ENCODE data around the gene ALAS1.

ALAS1 gene

GRCh38 chr3:52202384-52203077, 4.6 kb downstream of the ALAS1 start:
- TF ChIP-seq POLR2AphosphoS5 (IDR thresholded peaks at IDR 0.05; ENCODE audit: low read depth, low read length) (no peak), TAF1 (IDR thresholded peaks at IDR 0.05; ENCODE audit: borderline replicate concordance, insufficient read depth, low read length) (no peak), FOXP2 (optimal IDR thresholded peaks at IDR 0.05; ENCODE audit: borderline replicate concordance, extremely low read depth, extremely low read length, insufficient read depth) (no peak), REST (IDR thresholded peaks at IDR 0.05; ENCODE audit: insufficient read depth in 1 of 2, low read depth in 2 of 2, low read length in 2 of 2) (no peak), SIN3A (IDR thresholded peaks at IDR 0.05; ENCODE audit: borderline replicate concordance, insufficient read depth, low read length) (no peak)

GRCh38 chr3:52203701-52204100, 5.7 kb downstream of the ALAS1 start:
- TF ChIP-seq REST (IDR thresholded peaks at IDR 0.05; ENCODE audit: insufficient read depth in 1 of 2, low read depth in 2 of 2, low read length in 2 of 2): no peak

GRCh38 chr3:52204337-52205073, 6.5 kb downstream of the ALAS1 start:
- TF ChIP-seq SIN3A (IDR thresholded peaks at IDR 0.05; ENCODE audit: borderline replicate concordance, insufficient read depth, low read length): no peak
- no peak for TF ChIP-seq REST (IDR thresholded peaks at IDR 0.05; ENCODE audit: insufficient read depth in 1 of 2, low read depth in 2 of 2, low read length in 2 of 2)
- TF ChIP-seq TAF1 (IDR thresholded peaks at IDR 0.05; ENCODE audit: borderline replicate concordance, insufficient read depth, low read length): no peak
- TF ChIP-seq POLR2AphosphoS5 (IDR thresholded peaks at IDR 0.05; ENCODE audit: low read depth, low read length): no peak

- no peak for TF ChIP-seq TAF1 (IDR thresholded peaks at IDR 0.05; ENCODE audit: borderline replicate concordance, insufficient read depth, low read length)
- no peak for TF ChIP-seq REST (IDR thresholded peaks at IDR 0.05; ENCODE audit: insufficient read depth in 1 of 2, low read depth in 2 of 2, low read length in 2 of 2)
- no peak for TF ChIP-seq POLR2AphosphoS5 (IDR thresholded peaks at IDR 0.05; ENCODE audit: low read depth, low read length)
- TF ChIP-seq FOXP2 (optimal IDR thresholded peaks at IDR 0.05; ENCODE audit: borderline replicate concordance, extremely low read depth, extremely low read length, insufficient read depth): no peak
- TF ChIP-seq SIN3A (IDR thresholded peaks at IDR 0.05; ENCODE audit: borderline replicate concordance, insufficient read depth, low read length): no peak
Observed at GRCh38 chr3:52205727-52206372, 7.9 kb downstream of the ALAS1 start.

Data from PFSK-1 (cell line).